Glutamatergic neuron (in vitro differentiated cells): ENCODE results near the gene GIGYF1. TPM values are rescaled to one million over a fixed set of nuclear protein-coding genes. Genes with fewer than 3 reads are reported as not detected.
A peak's percentile ranks its signal among the peaks of the same experiment; 100 is the strongest.

Experiments used
- DNase-seq: peaks from one replicate; pipeline ENCODE4 v3.0.0; 2022
- H3K27ac Mint-ChIP-seq: one replicate; pipeline ENCODE4 v1.8.0; 2020; ENCODE audit warnings: mild to moderate bottlenecking, mixed read lengths, inconsistent platforms; ENCODE audit not compliant: unreplicated experiment
- H3K27me3 Mint-ChIP-seq: one replicate; pipeline ENCODE4 v1.8.0; 2020; ENCODE audit warnings: mild to moderate bottlenecking, moderate library complexity, mixed read lengths, inconsistent platforms; ENCODE audit not compliant: unreplicated experiment
- H3K36me3 Mint-ChIP-seq: one replicate; pipeline ENCODE4 v1.8.0; 2020; ENCODE audit warnings: mild to moderate bottlenecking, mixed read lengths, inconsistent platforms; ENCODE audit not compliant: unreplicated experiment
- H3K4me1 Mint-ChIP-seq: one replicate; pipeline ENCODE4 v1.8.0; 2020; ENCODE audit warnings: mild to moderate bottlenecking, low read depth, mixed read lengths, inconsistent platforms; ENCODE audit not compliant: unreplicated experiment
- H3K4me3 Mint-ChIP-seq: one replicate; pipeline ENCODE4 v1.8.0; 2020; ENCODE audit warnings: mild to moderate bottlenecking, mixed read lengths, inconsistent platforms; ENCODE audit not compliant: unreplicated experiment
- H3K9me3 Mint-ChIP-seq: one replicate; pipeline ENCODE4 v1.8.0; 2020; ENCODE audit warnings: mild to moderate bottlenecking, moderate library complexity, mixed read lengths, inconsistent platforms; ENCODE audit not compliant: unreplicated experiment
- CTCF ChIP-seq: fragments of 200-600 bp; sonication (generic); IDR thresholded peaks from one replicate; pipeline ENCODE4 v1.5.0; 2021; ENCODE audit not compliant: partially characterized antibody, unreplicated experiment
- total RNA-seq: library from RNA; stranded (reverse); fragmentation: NEBNext Ultra II Directional; extraction: Animal tissue kit (Norgen Biotek cat#: 25700); gene quantifications from one replicate; pipeline ENCODE4 v1.2.1, GENCODE V29; 2021; ENCODE audit not compliant: unreplicated experiment

GIGYF1 gene
- total RNA-seq, 1 donor from 2014 or later: 79.6 TPM

- Mint-ChIP-seq H3K4me1 (peaks cover 5% of the 10 kb centered on the region), H3K4me3 (no peak overlapping the region), H3K27me3 (peaks cover 12% of the 10 kb centered on the region), H3K27ac (peak overlapping the region; percentile 33), H3K36me3 (peaks cover 4% of the 10 kb centered on the region), H3K9me3 (peaks cover 10% of the 10 kb centered on the region)
- DNase-seq: peak; percentile 17
- no peak for TF ChIP-seq CTCF
These were observed 14.7 kb downstream of the GIGYF1 start for GRCh38 chr7:100679129-100679926.

GRCh38 chr7:100678291-100678984, 15.6 kb downstream of the GIGYF1 start:
- H3K9me3 Mint-ChIP-seq: peaks cover 9% of the 10 kb centered on the region
- peaks cover 5% of the 10 kb centered on the region for H3K4me1 Mint-ChIP-seq
- H3K27me3 Mint-ChIP-seq: peaks cover 14% of the 10 kb centered on the region
- H3K4me3 Mint-ChIP-seq: no peak overlapping the region
- TF ChIP-seq CTCF: no peak
- DNase-seq: peak; percentile 15
- peak overlapping the region; percentile 79 for H3K27ac Mint-ChIP-seq
- H3K36me3 Mint-ChIP-seq: peaks cover 4% of the 10 kb centered on the region

- no peak for TF ChIP-seq CTCF
- peak; percentile 18 for DNase-seq
- peaks cover 4% of the 10 kb centered on the region for H3K36me3 Mint-ChIP-seq
- H3K9me3 Mint-ChIP-seq: peaks cover 8% of the 10 kb centered on the region
- H3K27me3 Mint-ChIP-seq: peaks cover 14% of the 10 kb centered on the region
- peak overlapping the region; percentile 79 for H3K27ac Mint-ChIP-seq
- H3K4me1 Mint-ChIP-seq: peaks cover 5% of the 10 kb centered on the region
- H3K4me3 Mint-ChIP-seq: peak overlapping the region; percentile 89
These were observed 16.5 kb downstream of the GIGYF1 start for GRCh38 chr7:100677308-100678267.

GRCh38 chr7:100676501-100677306, 17.3 kb downstream of the GIGYF1 start:
- Mint-ChIP-seq H3K27ac (peak overlapping the region; percentile 76), H3K36me3 (peaks cover 4% of the 10 kb centered on the region), H3K4me3 (peak overlapping the region; percentile 89), H3K27me3 (peaks cover 14% of the 10 kb centered on the region), H3K9me3 (peaks cover 11% of the 10 kb centered on the region), H3K4me1 (peaks cover 5% of the 10 kb centered on the region)
- TF ChIP-seq CTCF: no peak
- DNase-seq: no peak
